Parathyroid adenoma (tissue), 2 donors: ENCODE results near the gene CRYBB3.
"Not testable (repeated sequence)": the region's sequence is repeated elsewhere in the genome, so short reads cannot be mapped to it uniquely, and the experiment has no call there.

ENCODE experiments used
- H2AFZ ChIP-seq: fragments of 300-600 bp; sonication (generic); one replicate; pipeline ENCODE4 v1.7.0; 2017; ENCODE audit warnings: antibody characterized with exemption, mild to moderate bottlenecking
- H3K27ac ChIP-seq: fragments of 300-600 bp; sonication (generic); one replicate; pipeline ENCODE4 v1.7.0; 2017
- H3K27me3 ChIP-seq: fragments of 300-600 bp; sonication (generic); one replicate; pipeline ENCODE4 v1.7.0; 2017; ENCODE audit warnings: low read length; ENCODE audit not compliant: control insufficient read depth, insufficient read depth
- H3K36me3 ChIP-seq: fragments of 300-600 bp; sonication (generic); one replicate; pipeline ENCODE4 v1.7.0; 2017; ENCODE audit warnings: low read length; ENCODE audit not compliant: control insufficient read depth, insufficient read depth
- H3K4me1 ChIP-seq: fragments of 300-600 bp; sonication (generic); one replicate; pipeline ENCODE4 v1.7.0; 2017; ENCODE audit warnings: control low read depth
- H3K4me2 ChIP-seq: fragments of 300-600 bp; sonication (generic); one replicate; pipeline ENCODE4 v1.7.0; 2017; ENCODE audit warnings: low read length
- H3K4me3 ChIP-seq: fragments of 300-600 bp; sonication (generic); one replicate; pipeline ENCODE4 v1.7.0; 2017; ENCODE audit warnings: low read depth, low read length
- H3K79me2 ChIP-seq: fragments of 300-600 bp; sonication (generic); one replicate; pipeline ENCODE4 v1.7.0; 2017; ENCODE audit warnings: control low read depth
- H3K9ac ChIP-seq: fragments of 300-600 bp; sonication (generic); one replicate; pipeline ENCODE4 v1.7.0; 2017; ENCODE audit warnings: mild to moderate bottlenecking
- H3K9me3 ChIP-seq: fragments of 300-600 bp; sonication (generic); one replicate; pipeline ENCODE4 v1.7.0; 2017; ENCODE audit warnings: low read length; ENCODE audit not compliant: control insufficient read depth
- CTCF ChIP-seq: fragments of 300-600 bp; sonication (generic); IDR thresholded peaks from one replicate; pipeline ENCODE4 v1.7.0; 2017; ENCODE audit warnings: antibody characterized with exemption, mild to moderate bottlenecking
- donor health status: primary hyperparathyroidism.

The CRYBB3 gene

GRCh38 chr22:25237503-25237902 lies 37.8 kb downstream of the CRYBB3 start:
- Histone ChIP-seq H2AFZ (no peak overlapping the region), H3K9ac (no peak overlapping the region), H3K4me3 (no peak overlapping the region), H3K79me2 (no peaks in the 10 kb centered on the region), H3K27me3 (no peaks in the 10 kb centered on the region), H3K9me3 (no peaks in the 10 kb centered on the region), H3K36me3 (no peaks in the 10 kb centered on the region), H3K27ac (no peak overlapping the region), H3K4me1 (no peaks in the 10 kb centered on the region), H3K4me2 (no peak overlapping the region)
- TF ChIP-seq CTCF, result no peak

- H3K9ac ChIP-seq, H3K79me2 ChIP-seq, H2AFZ ChIP-seq, H3K4me3 ChIP-seq, H3K4me2 ChIP-seq, H3K4me1 ChIP-seq, H3K27me3 ChIP-seq, H3K27ac ChIP-seq, H3K36me3 ChIP-seq, H3K9me3 ChIP-seq: not testable (repeated sequence)
These were observed 38.4 kb downstream of the CRYBB3 start for GRCh38 chr22:25238058-25238457.

- H3K79me2 ChIP-seq, H2AFZ ChIP-seq, H3K27ac ChIP-seq, H3K9ac ChIP-seq, H3K27me3 ChIP-seq, H3K4me2 ChIP-seq, H3K4me3 ChIP-seq, H3K9me3 ChIP-seq, H3K4me1 ChIP-seq, H3K36me3 ChIP-seq: not testable (repeated sequence)
These were observed 55.5 kb downstream of the CRYBB3 start for GRCh38 chr22:25255169-25255568.
